Activated naive CD4-positive, alpha-beta T cell treated with anti-CD3 and anti-CD28 coated beads, Interleukin-2, amount 50 U/mL, for 16 hours (primary cell): ENCODE results near the gene NFKB1.
"Not testable (repeated sequence)": the region's sequence is repeated elsewhere in the genome, so short reads cannot be mapped to it uniquely, and the experiment has no call there.

ENCODE experiments used
- DNase-seq: peaks from one replicate; pipeline ENCODE4 v3.0.0-alpha.2; 2020

NFKB1 gene

GRCh38 chr4:102569200-102569599 is 68.0 kb downstream of the NFKB1 start:
- no peak for DNase-seq

- not testable (repeated sequence) for DNase-seq
These were observed 69.1 kb downstream of the NFKB1 start for GRCh38 chr4:102570211-102570610.

GRCh38 chr4:102572452-102572851 is 71.3 kb downstream of the NFKB1 start:
- DNase-seq = no peak

GRCh38 chr4:102574317-102574716 is 73.2 kb downstream of the NFKB1 start:
- no peak for DNase-seq

GRCh38 chr4:102575369-102576129 is 74.4 kb downstream of the NFKB1 start:
- no peak for DNase-seq

- DNase-seq = no peak
These were observed 77.1 kb downstream of the NFKB1 start for GRCh38 chr4:102578270-102578669.

- no peak for DNase-seq
These were observed 77.7 kb downstream of the NFKB1 start for GRCh38 chr4:102578819-102579218.

- no peak for DNase-seq
These were observed 78.8 kb downstream of the NFKB1 start for GRCh38 chr4:102579794-102580462.

- no peak for DNase-seq
These were observed 79.3 kb downstream of the NFKB1 start for GRCh38 chr4:102580463-102580842.

- no peak for DNase-seq
These were observed 82.9 kb downstream of the NFKB1 start for GRCh38 chr4:102584091-102584490.

- no peak for DNase-seq
These were observed 84.2 kb downstream of the NFKB1 start for GRCh38 chr4:102585329-102585728.

GRCh38 chr4:102586002-102586643 is 85.0 kb downstream of the NFKB1 start:
- DNase-seq = no peak

- DNase-seq = no peak
These were observed 85.5 kb downstream of the NFKB1 start for GRCh38 chr4:102586644-102587021.

- DNase-seq = no peak
These were observed 88.6 kb downstream of the NFKB1 start for GRCh38 chr4:102589743-102590142.

GRCh38 chr4:102592256-102592655 is 91.1 kb downstream of the NFKB1 start:
- DNase-seq = no peak

- no peak for DNase-seq
These were observed 92.0 kb downstream of the NFKB1 start for GRCh38 chr4:102593147-102593546.

GRCh38 chr4:102594000-102594399 is 92.8 kb downstream of the NFKB1 start:
- no peak for DNase-seq

- DNase-seq = no peak
These were observed 95.4 kb downstream of the NFKB1 start for GRCh38 chr4:102596532-102596931.

GRCh38 chr4:102598086-102598761 is 97.1 kb downstream of the NFKB1 start:
- DNase-seq = no peak

GRCh38 chr4:102598762-102599374 is 97.7 kb downstream of the NFKB1 start:
- no peak for DNase-seq

- DNase-seq = no peak
These were observed 98.3 kb downstream of the NFKB1 start for GRCh38 chr4:102599455-102599854.

GRCh38 chr4:102599886-102600285 is 98.7 kb downstream of the NFKB1 start:
- DNase-seq = no peak

- DNase-seq = no peak
These were observed 99.5 kb downstream of the NFKB1 start for GRCh38 chr4:102600689-102601088.
